Measurements from ENCODE around the gene B4GALNT1.
A peak's percentile ranks its signal among the peaks of the same experiment; 100 is the strongest.
"Not testable (repeated sequence)": the region's sequence is repeated elsewhere in the genome, so short reads cannot be mapped to it uniquely, and the experiment has no call there.

B4GALNT1 gene

DNA sequence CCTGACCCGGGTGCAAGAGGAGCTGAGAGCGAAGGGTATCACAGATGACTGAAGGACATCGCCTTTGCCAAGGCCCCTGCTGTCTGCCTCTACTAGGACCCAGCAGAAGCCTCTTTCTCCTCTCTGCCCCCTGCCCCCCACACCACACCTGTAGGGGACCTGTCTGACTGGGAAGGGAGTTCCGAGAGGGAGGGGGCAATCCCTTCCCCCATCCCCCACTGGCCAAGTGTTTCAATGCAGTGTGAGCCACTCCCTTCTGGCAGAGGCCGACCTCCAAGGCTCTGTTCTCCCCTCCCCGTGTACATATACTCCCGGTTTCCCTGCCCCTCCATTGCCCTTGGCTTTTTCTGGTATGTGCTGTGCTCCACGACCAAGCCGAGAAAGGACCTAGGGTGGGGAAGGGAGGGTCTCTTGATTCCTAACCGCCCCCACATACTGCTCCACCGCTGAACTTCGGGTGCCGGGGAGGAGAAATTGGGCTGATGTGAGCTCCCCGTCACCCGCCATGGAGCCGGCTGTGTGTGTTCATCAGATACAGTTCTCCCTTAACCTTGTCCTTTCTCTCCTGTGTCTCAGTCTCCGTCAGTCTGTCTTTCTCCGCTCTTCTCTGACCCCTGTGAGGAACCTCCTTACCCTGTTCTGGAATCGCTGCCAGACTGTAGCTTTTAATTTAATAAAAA, 23.8 kb downstream of the B4GALNT1 start:
- no peak for DNase-seq (ENCODE audit: low read depth in 3 of 3)

DNA sequence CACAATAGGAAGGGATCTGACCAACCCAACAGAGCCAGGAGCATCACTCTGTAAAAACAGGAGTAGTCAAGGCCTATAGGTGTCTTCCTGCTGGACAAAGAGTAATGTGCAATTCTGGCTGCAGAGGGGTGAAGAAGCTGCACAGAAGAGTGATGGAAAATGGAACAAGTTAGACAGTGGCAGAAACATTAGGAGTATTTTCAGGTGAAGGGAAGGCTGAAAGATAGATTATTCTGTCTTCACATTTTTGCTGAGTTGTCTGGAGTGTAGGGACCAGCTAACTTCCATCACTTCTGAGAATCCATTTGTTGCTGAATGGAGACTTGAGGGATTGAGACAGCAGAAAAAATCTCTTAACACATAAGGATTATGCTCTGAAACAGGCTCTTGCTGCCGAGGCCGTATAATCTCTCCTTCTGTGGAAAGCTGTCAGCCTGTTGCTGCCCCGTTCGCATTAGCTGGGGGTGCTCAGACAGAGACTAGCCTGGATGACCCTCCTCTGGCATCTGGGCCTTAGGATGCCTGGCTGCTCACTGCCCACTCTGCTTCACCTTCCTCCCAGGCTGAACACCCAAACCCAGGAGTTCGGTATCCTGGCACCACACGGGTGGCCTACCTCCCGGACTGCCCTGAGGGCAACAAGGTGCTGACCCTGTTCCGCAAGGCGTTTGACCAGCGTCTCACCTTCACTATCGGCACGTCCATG, 24.9 kb downstream of the B4GALNT1 start:
- no peak for DNase-seq (ENCODE audit: low read depth in 3 of 3)

DNA sequence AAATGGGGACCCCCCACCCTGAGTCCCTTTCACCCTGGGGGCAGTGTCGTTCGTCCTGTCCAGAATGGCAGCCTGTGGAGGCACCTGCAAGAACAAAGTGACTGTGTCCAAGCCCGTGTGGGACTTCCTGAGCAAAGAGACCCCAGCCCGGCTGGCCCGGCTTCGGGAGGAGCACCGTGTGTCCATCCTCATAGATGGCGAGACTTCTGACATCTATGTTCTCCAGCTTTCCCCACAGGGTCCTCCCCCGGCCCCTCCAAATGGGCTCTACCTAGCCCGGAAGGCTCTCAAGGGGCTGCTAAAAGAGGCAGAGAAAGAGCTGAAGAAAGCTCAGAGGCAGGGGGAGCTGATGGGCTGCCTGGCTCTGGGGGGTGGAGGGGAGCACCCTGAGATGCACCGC, 26.2 kb downstream of the B4GALNT1 start:
- DNase-seq (ENCODE audit: low read depth in 3 of 3), result no peak

DNA sequence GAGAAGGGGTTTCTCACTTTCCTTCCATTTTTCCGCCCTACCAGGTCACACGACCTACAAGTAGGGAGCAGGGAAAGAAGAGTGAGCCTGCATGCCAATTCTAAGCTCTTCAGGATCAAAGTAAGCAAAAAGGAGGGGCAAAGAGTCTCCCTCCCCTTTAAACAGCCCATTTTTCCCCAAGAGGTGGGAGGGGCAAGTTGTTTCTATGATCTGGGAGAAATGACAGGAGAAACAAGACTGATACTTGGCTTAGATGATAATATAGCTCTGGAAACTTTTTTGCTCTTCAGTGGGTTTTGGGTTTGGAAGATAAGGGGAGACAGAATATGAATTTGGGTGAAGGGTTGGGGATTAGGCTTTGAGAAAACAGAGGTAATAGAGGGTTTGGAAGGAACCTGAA, 26.6 kb downstream of the B4GALNT1 start:
- no peak for DNase-seq (ENCODE audit: low read depth in 3 of 3)

GRCh38 chr12:57605811-57606311, 27.1 kb downstream of the B4GALNT1 start:
- no peak for DNase-seq (ENCODE audit: low read depth in 3 of 3)

DNA sequence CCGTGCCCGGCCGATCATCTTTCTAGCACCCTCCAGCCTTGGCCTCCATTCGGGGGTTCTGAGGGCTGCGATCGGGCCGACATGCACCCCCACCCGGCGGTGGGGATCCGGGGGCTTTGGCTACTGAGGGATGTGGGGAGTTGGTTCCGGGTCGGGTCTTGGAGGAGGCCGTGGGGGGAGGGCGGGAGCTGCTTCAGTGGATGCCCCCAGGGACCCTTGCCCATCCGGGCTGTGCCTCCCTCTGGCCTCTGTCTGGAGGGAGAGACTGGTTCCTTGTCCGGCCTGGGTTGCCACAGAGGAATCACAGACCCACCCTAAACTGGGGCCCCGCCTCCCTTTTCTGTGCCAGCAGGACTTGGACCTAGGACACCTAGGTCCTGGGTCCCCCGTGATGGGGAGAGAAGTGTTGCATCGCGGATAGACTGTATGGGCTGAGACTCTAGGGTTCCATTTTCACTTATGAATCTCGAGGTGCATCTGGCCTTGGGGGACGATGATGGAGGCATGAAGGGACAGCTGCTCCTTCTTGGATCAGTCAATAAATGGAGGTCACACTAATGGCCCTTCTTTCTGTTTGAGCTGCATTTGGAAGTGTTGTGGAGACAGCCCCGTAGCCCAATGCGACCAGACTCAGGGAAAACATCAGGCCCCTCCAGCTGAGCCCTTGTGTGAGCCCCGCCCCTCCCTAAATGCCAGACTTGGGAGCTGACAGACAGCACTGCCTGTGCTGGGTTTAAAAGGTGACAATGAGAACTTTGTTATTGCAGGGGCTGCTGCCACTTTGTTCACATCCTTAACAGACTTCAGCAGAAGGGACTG, 27.8 kb downstream of the B4GALNT1 start:
- no peak for DNase-seq (ENCODE audit: low read depth in 3 of 3)

- no peak for DNase-seq (ENCODE audit: low read depth in 3 of 3)
These were observed 28.5 kb downstream of the B4GALNT1 start, which contains the start of gene DTX3 for GRCh38 chr12:57604454-57604991. Gene DTX3 (plus strand): TSS chr12:57604824. CDS start chr12:57606518, 1,694 bp downstream.

- no peak for DNase-seq (ENCODE audit: low read depth in 3 of 3)
These were observed 29.1 kb downstream of the B4GALNT1 start for GRCh38 chr12:57603815-57604453.

DNA sequence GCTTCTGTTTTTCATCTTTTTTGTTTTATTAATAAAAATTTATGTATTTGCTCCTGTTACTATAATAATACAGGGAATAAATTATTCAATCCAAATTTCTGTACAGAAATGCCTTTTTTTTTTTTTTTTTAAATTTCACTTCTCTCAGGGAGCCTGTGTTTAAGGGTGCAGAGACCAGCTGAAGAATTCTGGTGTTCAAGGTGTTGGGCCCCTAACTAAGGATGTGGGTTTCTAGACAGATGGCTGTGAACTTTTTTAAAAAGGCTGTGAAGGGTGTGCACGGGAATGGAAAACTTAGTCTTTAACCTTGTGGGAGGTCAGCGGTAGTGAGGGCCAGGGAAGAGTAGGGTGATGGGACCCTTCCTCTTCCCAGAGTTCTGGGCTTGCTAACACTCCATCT, 29.7 kb downstream of the B4GALNT1 start:
- DNase-seq (ENCODE audit: low read depth in 3 of 3), result no peak

DNA sequence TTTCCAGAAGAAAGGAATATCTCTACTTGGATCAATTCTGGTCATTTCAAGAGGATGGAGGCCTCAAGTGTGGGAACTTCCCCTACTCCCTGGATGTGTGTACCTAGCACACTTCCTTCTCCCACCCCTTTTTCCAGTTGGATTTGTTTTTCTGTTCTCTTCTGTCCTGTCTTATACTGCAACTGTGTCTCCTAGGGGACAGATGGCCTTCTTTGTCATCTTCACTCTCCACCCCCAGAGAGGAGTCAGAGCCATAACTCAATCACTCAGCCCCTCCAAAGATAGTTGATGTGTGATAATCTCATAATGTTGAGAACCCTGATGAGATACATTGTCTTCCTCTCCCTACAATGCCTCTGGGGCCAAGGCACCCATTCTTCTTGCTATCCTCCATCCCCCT, 30.5 kb downstream of the B4GALNT1 start:
- no peak for DNase-seq (ENCODE audit: low read depth in 3 of 3)

DNA sequence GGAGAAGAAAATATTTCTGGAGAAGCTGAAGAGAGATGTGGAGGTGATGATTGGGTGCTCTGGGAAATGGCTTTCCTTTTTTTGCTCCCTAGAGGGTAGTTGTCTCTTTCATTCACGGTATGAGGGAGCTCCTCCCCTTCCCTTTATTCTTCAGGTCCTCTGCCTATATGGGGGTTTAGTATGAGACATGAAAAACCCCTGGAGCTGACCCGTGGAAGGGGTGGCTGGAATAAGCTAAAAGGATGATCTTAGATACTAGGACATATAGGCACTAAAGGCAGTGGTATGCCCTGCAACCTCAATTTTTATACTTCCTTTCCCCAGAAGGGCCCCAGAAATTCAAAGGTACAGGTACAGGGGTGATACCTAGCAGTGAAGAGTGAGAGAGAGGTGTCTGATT, 32.6 kb downstream of the B4GALNT1 start:
- no peak for DNase-seq (ENCODE audit: low read depth in 3 of 3)

GRCh38 chr12:57593187-57593586, 39.8 kb downstream of the B4GALNT1 start:
- DNase-seq (ENCODE audit: low read depth in 3 of 3), result no peak

GRCh38 chr12:57592551-57593165, 40.3 kb downstream of the B4GALNT1 start:
- DNase-seq (ENCODE audit: low read depth in 3 of 3), result no peak

GRCh38 chr12:57591782-57592325, 41.1 kb downstream of the B4GALNT1 start:
- no peak for DNase-seq (ENCODE audit: low read depth in 3 of 3)

DNA sequence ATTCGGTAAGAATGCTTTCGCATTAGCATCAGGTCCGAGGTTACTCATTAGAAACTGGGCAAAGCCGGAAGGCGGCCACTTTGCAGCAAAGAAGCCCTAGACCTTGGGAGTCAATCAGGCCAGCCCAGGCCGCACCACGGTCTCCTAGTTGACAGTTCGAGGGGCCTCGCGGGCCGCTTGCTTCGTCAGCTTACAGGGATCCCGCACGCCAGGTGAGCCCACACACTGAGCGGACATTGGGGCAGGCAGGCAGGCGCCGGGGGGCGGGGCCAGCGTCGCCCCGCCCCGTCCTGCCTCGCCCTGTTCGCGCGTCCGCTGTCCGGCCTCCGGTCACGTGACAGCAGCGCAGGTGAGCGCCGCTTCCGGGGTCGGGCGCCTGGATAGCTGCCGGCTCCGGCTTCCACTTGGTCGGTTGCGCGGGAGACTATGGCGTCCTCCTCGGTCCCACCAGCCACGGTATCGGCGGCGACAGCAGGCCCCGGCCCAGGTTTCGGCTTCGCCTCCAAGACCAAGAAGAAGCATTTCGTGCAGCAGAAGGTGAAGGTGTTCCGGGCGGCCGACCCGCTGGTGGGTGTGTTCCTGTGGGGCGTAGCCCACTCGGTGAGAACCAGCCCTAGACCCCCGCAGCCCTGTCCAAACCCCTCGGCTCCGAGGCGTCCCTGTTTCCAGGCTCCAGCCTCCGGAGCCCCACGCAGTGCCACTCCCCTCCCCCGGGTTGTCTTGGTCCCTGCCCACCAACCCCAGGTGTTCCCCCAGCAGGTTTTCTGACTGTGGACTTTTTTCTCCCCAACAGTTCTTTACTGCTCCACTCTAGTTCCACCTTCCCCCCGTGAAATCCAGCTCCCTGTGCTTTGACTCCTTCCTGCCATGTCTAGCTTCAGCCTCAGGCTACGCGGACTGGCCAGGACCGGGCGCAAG, 41.9 kb downstream of the B4GALNT1 start, which contains the start of gene PIP4K2C:
Gene PIP4K2C (plus strand): TSS at position 329 of the 918 bp plus-strand sequence. CDS start 98 bp downstream, at position 427.
- peak; percentile 61 to 69 (median 65) for DNase-seq (ENCODE audit: low read depth in 3 of 3)

DNA sequence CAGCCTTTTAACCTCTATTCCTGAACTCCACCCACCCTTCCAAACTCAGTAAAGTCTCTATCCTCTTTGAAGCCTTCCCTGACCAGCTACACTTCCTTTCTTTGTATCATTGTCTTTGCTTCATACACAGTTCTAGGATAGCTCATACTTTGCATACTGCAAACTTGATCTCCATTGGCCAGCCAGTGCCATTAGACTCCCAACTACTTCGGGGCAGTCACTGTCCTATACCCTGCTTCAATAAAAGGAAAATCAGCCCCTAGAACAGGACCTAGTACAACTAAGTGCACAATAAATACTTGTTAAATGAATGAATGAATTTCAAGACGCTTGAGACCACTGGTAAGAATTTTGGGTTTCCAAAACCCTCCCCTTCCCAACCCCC, 42.5 kb downstream of the B4GALNT1 start:
- DNase-seq (ENCODE audit: low read depth in 3 of 3), result no peak

GRCh38 chr12:57588951-57589610, 43.9 kb downstream of the B4GALNT1 start:
- not testable (repeated sequence) for DNase-seq (ENCODE audit: low read depth in 3 of 3)

GRCh38 chr12:57586832-57587429, 46.1 kb downstream of the B4GALNT1 start:
- no peak for DNase-seq (ENCODE audit: low read depth in 3 of 3)

DNA sequence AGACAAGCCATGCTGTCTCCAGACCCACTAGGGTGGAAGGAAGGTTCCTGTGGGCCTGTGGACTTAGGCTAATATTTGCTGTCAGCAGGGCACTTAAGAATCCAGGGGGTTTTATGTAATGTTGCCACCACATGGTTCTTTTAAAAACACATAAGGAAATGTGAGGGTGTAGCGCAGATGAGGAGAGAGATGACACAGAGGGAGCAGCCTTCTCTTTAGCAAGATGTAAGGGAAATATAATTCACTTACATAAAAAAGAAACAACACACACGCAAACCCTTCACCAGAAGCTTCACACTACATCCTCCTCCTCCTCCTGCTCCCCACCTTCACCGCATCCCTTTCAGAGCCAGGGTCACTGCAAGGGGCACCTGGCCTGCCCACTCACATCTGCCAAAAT, 46.9 kb downstream of the B4GALNT1 start:
- no peak for DNase-seq (ENCODE audit: low read depth in 3 of 3)
